AG20443 (cell line): ENCODE measurements around the gene TBX21.

ENCODE experiments used
- DNase-seq: peaks from one replicate; pipeline ENCODE4 v3.0.0; 2012; ENCODE audit warnings: low spot score, mixed read lengths

Gene TBX21

DNA sequence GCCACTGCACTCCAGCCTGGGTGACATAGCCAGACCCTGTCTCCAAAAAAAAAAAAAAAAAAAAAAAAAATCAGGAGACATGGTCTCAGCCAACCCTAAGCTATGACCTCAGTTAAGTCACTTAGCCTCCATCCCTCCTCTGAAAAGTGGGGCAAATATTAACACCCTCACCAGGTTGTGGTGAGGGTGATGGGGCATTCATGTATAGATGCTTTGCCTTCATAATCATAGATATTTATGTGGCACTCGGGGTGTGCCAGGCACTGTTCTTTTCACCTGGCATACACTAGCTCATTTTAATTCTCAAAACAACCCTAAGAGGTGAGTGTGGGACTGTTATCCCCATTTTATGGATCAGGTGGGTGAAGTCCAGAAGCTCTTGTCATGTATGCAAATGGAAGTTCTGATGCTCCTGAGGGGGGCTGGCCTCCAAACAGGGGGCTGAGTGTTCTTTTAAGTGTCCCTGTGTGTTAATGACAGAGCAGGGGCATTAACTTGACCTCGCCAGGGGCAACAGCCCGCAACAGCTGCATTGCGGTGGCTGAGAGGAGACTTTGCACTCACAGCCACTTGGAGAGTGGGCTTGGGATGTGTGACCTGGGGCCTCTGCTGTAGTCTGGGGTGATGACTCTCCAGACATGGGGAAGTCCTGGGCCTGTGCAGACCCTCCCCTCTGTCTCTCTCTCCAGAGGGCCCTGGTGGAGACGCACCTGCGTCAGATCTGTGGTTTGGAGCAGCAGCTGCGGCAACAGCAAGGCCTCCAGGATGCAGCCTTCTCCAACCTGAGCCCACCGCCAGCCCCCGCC lies 34.9 kb upstream of the TBX21 start:
- DNase-seq, result no peak

DNA sequence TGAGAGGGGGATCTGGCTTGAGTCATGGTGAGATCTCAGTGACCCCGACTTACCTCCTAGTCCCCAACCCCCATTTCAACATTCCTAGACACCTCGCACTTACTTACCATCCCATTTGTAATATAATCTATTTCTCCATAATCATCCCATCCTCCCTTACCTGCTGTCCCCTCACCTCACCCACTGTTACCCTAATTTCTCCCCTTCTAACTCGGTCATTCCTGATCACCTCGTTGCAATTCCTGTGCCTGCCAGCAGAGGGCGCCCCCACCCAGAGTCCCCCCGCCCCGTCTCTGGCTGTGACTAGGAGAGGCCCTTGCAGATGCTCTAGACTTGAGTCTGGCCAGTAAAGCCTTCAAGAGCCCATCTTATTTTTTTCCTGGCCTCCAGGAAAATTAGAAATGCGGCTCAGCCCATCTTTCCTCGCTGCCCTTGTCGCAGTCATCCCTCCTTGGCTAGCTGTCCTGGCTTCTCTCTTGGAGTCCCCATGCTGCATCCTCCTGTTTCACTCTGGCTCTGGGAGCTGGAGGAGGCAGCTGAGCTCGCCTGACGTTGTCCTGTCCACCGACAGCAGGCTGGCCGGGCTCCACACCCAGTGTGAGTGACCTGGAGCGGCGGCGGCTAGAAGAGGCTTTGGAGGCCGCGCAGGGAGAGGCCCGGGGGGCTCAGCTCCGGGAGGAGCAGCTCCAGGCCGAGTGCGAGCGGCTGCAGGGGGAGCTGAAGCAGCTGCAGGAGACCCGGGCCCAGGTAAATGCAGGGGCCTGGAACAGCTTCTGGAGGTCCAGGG lies 34.1 kb upstream of the TBX21 start:
- peak; percentile 94 for DNase-seq

- DNase-seq, result no peak
These were observed 33.5 kb upstream of the TBX21 start for GRCh38 chr17:47699536-47699840.

GRCh38 chr17:47700471-47701449 lies 32.3 kb upstream of the TBX21 start:
- DNase-seq, result no peak

DNA sequence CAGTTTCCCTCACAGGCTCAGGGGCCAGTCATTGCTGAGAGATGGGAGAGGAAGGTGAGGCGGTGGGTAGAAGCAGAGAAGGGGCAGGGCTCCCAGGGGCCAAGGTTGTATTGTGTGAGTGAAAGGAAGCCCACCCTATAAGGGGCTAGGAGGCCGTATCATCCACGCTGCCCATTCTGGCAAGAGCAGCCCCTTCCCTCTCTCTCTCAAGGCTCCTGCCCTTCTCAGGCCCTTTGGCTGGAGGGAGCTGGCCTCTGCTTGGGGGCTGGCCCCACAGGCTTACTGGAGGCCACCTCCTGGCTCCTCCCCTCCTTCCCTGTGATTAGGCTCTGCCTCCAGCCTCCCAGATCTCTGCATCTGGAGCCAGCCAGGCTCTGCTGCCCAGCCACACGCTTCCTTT lies 31.4 kb upstream of the TBX21 start:
- DNase-seq, result no peak

DNA sequence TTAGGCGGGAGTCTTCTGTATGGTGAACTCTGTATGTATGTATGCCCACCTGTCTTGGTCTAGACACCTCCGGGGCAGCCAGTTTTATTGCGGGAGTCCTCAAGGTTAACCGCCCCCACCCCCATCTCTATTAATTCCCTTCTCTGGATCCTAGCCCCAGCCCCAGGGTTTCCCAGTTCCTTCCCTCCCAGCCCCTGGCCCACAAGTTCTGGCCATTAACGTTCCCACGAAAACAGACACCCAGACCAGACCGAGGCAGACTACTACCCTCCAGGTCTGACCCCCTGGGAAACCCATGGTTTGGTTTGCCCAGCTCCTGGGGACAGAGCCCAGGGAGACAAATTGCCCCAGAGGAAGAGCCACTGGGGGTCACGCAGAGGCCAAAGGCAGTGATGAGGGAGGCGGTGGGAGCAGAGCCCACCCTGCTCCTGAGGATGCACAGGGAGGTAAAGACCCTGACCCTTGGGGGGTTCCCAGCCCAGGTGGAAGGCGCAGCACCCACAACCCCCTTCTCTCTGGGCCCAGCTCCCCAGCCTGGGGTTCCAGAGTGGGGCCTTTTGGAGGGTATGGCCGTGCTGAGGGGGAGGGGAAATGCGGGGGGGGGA lies 30.5 kb upstream of the TBX21 start:
- no peak for DNase-seq

- no peak for DNase-seq
These were observed 29.8 kb upstream of the TBX21 start for GRCh38 chr17:47703191-47703591.

GRCh38 chr17:47703671-47704070 lies 29.4 kb upstream of the TBX21 start:
- no peak for DNase-seq

- no peak for DNase-seq
These were observed 28.9 kb upstream of the TBX21 start for GRCh38 chr17:47704116-47704515.

- DNase-seq, result no peak
These were observed 28.3 kb upstream of the TBX21 start for GRCh38 chr17:47704736-47705135.

GRCh38 chr17:47705536-47706530 lies 27.2 kb upstream of the TBX21 start:
- no peak for DNase-seq

GRCh38 chr17:47707056-47707804 lies 25.8 kb upstream of the TBX21 start:
- DNase-seq, result no peak

DNA sequence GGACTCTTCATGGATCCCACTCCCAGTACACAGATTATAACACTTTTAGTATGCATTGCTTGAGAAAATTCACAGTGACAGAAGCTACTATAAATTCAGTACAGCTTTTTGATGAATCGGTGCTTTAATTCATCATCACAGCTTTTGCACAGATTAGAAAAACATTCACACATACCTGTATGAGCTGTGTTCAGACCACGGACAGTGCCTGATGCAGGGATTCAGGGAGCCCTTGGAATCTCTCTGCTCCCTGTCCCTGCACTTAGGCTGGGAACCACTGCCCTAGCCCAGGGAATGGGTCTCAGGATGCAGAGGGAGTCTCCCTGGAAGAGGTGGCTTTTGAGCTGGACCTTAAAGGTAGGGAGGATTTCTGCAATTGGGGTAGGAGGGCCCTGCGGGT lies 25.2 kb upstream of the TBX21 start:
- no peak for DNase-seq

- DNase-seq, result no peak
These were observed 24.6 kb upstream of the TBX21 start for GRCh38 chr17:47708312-47708863.

DNA sequence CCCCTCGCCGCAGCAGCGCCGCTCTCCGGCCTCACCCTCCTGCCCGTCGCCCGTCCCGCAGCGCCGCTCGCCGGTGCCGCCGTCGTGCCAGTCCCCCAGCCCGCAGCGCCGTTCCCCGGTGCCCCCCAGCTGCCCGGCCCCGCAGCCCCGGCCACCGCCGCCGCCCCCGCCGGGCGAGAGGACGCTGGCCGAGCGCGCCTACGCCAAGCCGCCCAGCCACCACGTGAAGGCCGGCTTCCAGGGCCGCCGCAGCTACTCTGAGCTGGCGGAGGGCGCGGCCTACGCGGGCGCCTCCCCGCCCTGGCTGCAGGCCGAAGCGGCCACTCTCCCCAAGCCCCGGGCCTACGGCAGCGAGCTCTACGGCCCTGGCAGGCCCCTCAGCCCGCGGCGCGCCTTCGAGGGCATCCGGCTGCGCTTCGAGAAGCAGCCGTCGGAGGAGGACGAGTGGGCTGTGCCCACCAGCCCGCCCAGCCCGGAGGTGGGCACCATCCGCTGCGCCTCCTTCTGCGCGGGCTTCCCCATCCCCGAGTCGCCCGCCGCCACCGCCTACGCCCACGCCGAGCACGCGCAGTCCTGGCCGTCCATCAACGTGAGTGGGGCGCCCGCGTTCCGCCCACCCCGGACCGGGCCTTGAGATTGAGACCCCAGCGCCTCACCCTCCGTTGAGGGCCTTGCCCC lies 24.0 kb upstream of the TBX21 start:
- DNase-seq, result no peak

DNA sequence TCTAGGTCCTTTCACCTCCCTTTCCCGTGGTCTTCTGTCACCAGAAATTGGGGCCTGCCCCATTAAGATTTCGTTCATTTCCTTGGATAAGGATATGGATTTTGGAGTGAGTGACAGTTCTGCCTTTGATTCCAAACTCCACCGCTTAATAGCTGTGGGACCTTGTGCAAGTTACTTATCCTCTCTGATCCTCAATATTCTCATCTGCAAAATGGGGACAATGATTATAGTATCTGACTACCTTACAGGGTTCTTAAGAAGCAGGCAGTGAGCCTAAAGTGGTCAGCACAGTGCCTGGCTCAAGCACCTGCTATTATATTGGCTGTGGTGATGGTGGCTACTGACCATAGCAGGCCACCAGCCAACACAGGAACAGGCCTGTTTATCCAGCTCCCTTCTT lies 23.4 kb upstream of the TBX21 start:
- no peak for DNase-seq

DNA sequence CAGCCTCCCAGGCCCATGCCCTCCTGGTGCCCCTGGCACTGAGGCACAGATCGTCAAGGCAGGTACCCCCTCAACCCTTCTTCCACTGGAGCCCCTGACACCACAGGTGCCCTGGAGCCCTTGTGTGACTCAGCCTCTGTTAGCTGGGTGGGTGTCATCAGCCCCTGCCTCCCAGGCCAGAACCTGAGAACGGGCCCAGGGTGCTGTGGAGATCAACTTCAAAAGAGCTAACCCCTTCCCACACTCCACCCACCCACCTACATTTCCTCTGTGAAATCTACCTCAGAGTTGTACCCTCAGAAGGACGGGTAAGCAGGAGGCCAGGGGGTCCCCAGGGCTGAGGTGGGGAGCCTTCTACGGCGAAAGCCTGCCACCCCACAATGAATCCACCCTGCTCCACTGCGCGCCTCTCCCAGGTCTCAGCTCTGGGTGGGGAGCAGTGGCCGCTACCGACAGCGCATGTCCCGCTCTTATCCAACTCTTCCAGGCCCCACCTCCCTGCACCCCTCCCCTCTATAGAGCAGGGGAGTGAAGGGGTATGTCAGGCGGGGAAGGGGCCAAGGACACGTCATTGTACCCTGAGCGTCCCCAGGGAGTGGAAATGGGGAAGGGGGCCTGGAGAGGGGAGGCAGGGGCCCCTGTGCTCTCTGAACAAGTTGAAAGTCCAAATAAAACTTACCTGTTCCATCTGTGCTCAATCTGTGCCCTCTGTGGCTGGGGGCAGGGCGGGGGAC lies 21.5 kb upstream of the TBX21 start:
- DNase-seq, result no peak

DNA sequence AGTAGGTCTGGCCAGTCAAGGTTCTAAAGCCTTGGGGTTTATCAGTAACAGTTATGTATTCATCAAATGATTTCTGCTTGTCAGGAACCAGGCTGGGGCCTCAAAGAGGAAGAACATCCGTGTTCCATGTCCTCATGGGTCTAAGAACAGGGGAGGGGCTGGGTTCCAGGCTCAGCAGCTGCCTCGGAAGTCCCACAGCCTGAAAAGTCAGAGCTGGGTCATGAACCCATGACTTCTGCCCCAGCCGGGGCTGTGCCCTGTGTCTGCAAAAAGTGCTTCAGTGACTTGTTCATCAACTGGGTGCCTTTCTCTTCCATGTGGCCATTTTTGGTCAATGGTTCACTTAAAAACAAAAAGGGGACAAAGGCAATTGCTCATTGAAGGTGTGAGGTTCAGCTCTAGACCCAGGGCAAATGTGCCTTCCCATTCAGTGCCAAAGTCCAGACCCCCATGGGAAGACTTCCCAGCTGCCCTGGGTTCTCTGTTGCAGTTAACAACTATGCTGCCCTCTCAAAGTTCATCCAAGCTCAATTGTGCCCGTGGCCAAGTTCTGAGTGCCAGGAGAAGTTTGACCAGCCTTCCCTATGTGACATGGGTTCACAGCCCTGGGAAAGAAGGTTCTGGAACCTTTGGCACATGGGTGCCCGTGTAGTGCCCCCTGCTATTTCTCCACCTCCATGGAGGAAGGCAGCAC lies 20.6 kb upstream of the TBX21 start:
- DNase-seq, result no peak
